MG63 (cell line): ENCODE data around the gene MYO7B. TPM values are rescaled to one million over a fixed set of nuclear protein-coding genes. Genes with fewer than 3 reads are reported as not detected.
A peak's percentile ranks its signal among the peaks of the same experiment; 100 is the strongest.

ENCODE experiments used
- DNase-seq: peaks from one replicate; pipeline ENCODE4 v3.0.0-alpha.2; 2020
- H3K27me3 ChIP-seq: fragments of 250-450 bp; sonication (Bioruptor Pico); 2 replicates; pipeline ENCODE4 v1.5.1; 2020; ENCODE audit warnings: mild to moderate bottlenecking, moderate library complexity
- H3K36me3 ChIP-seq: fragments of 250-450 bp; sonication (Bioruptor Pico); 2 replicates; pipeline ENCODE4 v1.5.1; 2020; ENCODE audit warnings: mild to moderate bottlenecking, moderate library complexity
- H3K4me3 ChIP-seq: fragments of 250-450 bp; sonication (Bioruptor Pico); 2 replicates; pipeline ENCODE4 v1.5.1; 2020; ENCODE audit warnings: mild to moderate bottlenecking, moderate library complexity
- H3K9me3 ChIP-seq: fragments of 250-450 bp; sonication (Bioruptor Pico); 2 replicates; pipeline ENCODE4 v1.5.1; 2020; ENCODE audit warnings: mild to moderate bottlenecking, moderate library complexity
- total RNA-seq: library from RNA; depleted of rRNA; stranded (reverse); fragments of >200 nt; shearing (Covaris generic); gene quantifications from 2 replicates; pipeline ENCODE4 v1.2.3, GENCODE V29; 2014; ENCODE audit warnings: low replicate concordance

MYO7B gene
- total RNA-seq, 1 experiment from 2014 or later = 0.89 TPM

- Histone ChIP-seq H3K9me3 (no peaks in the 10 kb centered on the region), H3K27me3 (no peaks in the 10 kb centered on the region), H3K36me3 (no peaks in the 10 kb centered on the region), H3K4me3 (no peak overlapping the region)
- DNase-seq = no peak
Measured at GRCh38 chr2:127575185-127575765, 39.8 kb downstream of the MYO7B start.

GRCh38 chr2:127575941-127576432 is 40.5 kb downstream of the MYO7B start:
- H3K36me3 ChIP-seq = no peaks in the 10 kb centered on the region
- H3K4me3 ChIP-seq = no peak overlapping the region
- no peaks in the 10 kb centered on the region for H3K27me3 ChIP-seq
- no peaks in the 10 kb centered on the region for H3K9me3 ChIP-seq
- no peak for DNase-seq

- H3K9me3 ChIP-seq = no peaks in the 10 kb centered on the region
- H3K36me3 ChIP-seq = no peaks in the 10 kb centered on the region
- H3K27me3 ChIP-seq = no peaks in the 10 kb centered on the region
- peak; percentile 83 for DNase-seq
- H3K4me3 ChIP-seq = no peak overlapping the region
Measured at GRCh38 chr2:127576433-127577207, 41.1 kb downstream of the MYO7B start.

- Histone ChIP-seq H3K27me3 (no peaks in the 10 kb centered on the region), H3K4me3 (no peak overlapping the region), H3K9me3 (no peaks in the 10 kb centered on the region), H3K36me3 (no peaks in the 10 kb centered on the region)
- DNase-seq = no peak
Measured at GRCh38 chr2:127577208-127577475, 41.7 kb downstream of the MYO7B start.

GRCh38 chr2:127577503-127577902 is 42.0 kb downstream of the MYO7B start:
- Histone ChIP-seq H3K27me3 (no peaks in the 10 kb centered on the region), H3K9me3 (no peaks in the 10 kb centered on the region)
- no peak for DNase-seq

GRCh38 chr2:127577973-127578372 is 42.5 kb downstream of the MYO7B start:
- Histone ChIP-seq H3K9me3 (no peaks in the 10 kb centered on the region), H3K4me3 (no peak overlapping the region)

More at GRCh38 chr2:127577503-127577902, 42.0 kb downstream of the MYO7B start:
- no peaks in the 10 kb centered on the region for H3K36me3 ChIP-seq
- H3K4me3 ChIP-seq = no peak overlapping the region

GRCh38 chr2:127578411-127578810 is 42.9 kb downstream of the MYO7B start:
- H3K27me3 ChIP-seq = no peaks in the 10 kb centered on the region
- H3K36me3 ChIP-seq = no peaks in the 10 kb centered on the region
- no peak for DNase-seq
- H3K4me3 ChIP-seq = no peak overlapping the region
- no peaks in the 10 kb centered on the region for H3K9me3 ChIP-seq

More at GRCh38 chr2:127577973-127578372, 42.5 kb downstream of the MYO7B start:
- no peak for DNase-seq
- no peaks in the 10 kb centered on the region for H3K27me3 ChIP-seq
- no peaks in the 10 kb centered on the region for H3K36me3 ChIP-seq

GRCh38 chr2:127579231-127579630 is 43.7 kb downstream of the MYO7B start:
- no peaks in the 10 kb centered on the region for H3K36me3 ChIP-seq
- H3K4me3 ChIP-seq = no peak overlapping the region
- DNase-seq = no peak
- H3K9me3 ChIP-seq = no peaks in the 10 kb centered on the region
- H3K27me3 ChIP-seq = no peaks in the 10 kb centered on the region

- DNase-seq = no peak
- H3K9me3 ChIP-seq = no peaks in the 10 kb centered on the region
- no peak overlapping the region for H3K4me3 ChIP-seq
- H3K36me3 ChIP-seq = no peaks in the 10 kb centered on the region
- no peaks in the 10 kb centered on the region for H3K27me3 ChIP-seq
Measured at GRCh38 chr2:127580167-127581049, 44.9 kb downstream of the MYO7B start.

GRCh38 chr2:127581050-127581345 is 45.5 kb downstream of the MYO7B start:
- DNase-seq = no peak
- Histone ChIP-seq H3K9me3 (no peaks in the 10 kb centered on the region), H3K36me3 (no peaks in the 10 kb centered on the region), H3K27me3 (no peaks in the 10 kb centered on the region), H3K4me3 (no peak overlapping the region)

GRCh38 chr2:127581516-127582490 is 46.3 kb downstream of the MYO7B start:
- H3K9me3 ChIP-seq = no peaks in the 10 kb centered on the region
- no peak overlapping the region for H3K4me3 ChIP-seq
- no peaks in the 10 kb centered on the region for H3K36me3 ChIP-seq
- DNase-seq = no peak
- H3K27me3 ChIP-seq = no peaks in the 10 kb centered on the region

- Histone ChIP-seq H3K36me3 (no peaks in the 10 kb centered on the region), H3K9me3 (no peaks in the 10 kb centered on the region), H3K27me3 (no peaks in the 10 kb centered on the region), H3K4me3 (no peak overlapping the region)
- no peak for DNase-seq
Measured at GRCh38 chr2:127582863-127583861, 47.7 kb downstream of the MYO7B start.

- no peaks in the 10 kb centered on the region for H3K9me3 ChIP-seq
- H3K36me3 ChIP-seq = no peaks in the 10 kb centered on the region
- no peak overlapping the region for H3K4me3 ChIP-seq
- DNase-seq = no peak
- no peaks in the 10 kb centered on the region for H3K27me3 ChIP-seq
Measured at GRCh38 chr2:127584047-127584446, 48.6 kb downstream of the MYO7B start.

- Histone ChIP-seq H3K9me3 (no peaks in the 10 kb centered on the region), H3K36me3 (no peaks in the 10 kb centered on the region), H3K27me3 (no peaks in the 10 kb centered on the region), H3K4me3 (no peak overlapping the region)
- no peak for DNase-seq
Measured at GRCh38 chr2:127584516-127585033, 49.1 kb downstream of the MYO7B start.

- no peak for DNase-seq
- H3K36me3 ChIP-seq = no peaks in the 10 kb centered on the region
- no peaks in the 10 kb centered on the region for H3K27me3 ChIP-seq
Measured at GRCh38 chr2:127585270-127585807, 49.9 kb downstream of the MYO7B start.

More at GRCh38 chr2:127585270-127585807, 49.9 kb downstream of the MYO7B start:
- no peaks in the 10 kb centered on the region for H3K9me3 ChIP-seq
- no peak overlapping the region for H3K4me3 ChIP-seq
